ENCODE results near the gene RASA3. TPM values are rescaled to one million over a fixed set of nuclear protein-coding genes. Genes with fewer than 3 reads are reported as not detected.
"Not testable (repeated sequence)": the region's sequence is repeated elsewhere in the genome, so short reads cannot be mapped to it uniquely, and the experiment has no call there.

RASA3 gene
- total RNA-seq, 1 experiment from 2014 or later = 16.5 TPM

DNA sequence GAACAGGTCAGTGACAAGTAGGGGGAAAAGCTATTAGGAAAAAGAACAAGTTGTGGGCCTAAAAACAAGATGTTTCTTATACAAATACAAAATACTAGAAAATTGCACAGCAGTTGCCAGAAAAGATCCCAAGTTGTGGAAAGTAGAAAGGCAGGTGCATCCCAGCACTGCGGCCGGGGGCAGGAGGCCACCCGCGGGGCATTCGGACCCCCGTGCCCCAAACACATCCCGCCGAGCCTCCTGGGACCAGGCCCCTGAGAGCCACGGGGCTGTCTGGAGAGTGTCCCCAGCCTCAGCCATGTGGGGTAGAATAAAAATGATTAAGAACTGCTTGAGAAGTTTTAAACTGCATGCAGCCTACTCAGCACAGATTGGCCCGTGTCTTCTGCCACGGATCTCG is 11.4 kb downstream of the RASA3 start:
- Histone ChIP-seq H3K36me3 (replicated peaks; ENCODE audit: control insufficient read depth, insufficient read depth, low read length) (no peaks in the 10 kb centered on the region), H3K27me3 (ENCODE audit: control insufficient read depth, insufficient read depth, low read length) (no peaks in the 10 kb centered on the region), H3K4me3 (ENCODE audit: insufficient read depth, low read depth, low read length) (no peak overlapping the region)
- DNase-seq = no peak

DNA sequence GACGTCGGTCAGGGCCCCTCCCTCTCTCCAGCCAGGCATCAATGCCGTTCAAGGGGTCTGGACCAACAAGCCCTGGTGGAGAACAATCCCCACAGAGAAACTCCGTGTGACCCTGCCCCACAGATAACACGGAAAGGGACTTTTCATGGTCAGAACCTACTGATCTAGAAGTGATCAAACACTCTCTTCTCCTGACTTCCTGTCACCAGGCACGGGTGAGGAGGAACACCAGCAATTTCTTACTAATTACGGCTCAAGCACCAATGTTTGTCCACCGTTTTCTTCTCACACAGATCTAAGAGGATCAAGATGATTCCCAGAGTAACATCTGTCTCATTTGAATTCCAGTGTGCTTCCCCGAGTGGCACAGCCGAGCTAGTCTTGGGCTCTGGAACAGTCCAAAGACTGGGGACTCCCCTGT is 11.8 kb downstream of the RASA3 start:
- Histone ChIP-seq H3K4me3 (ENCODE audit: insufficient read depth, low read depth, low read length) (no peak overlapping the region), H3K27me3 (ENCODE audit: control insufficient read depth, insufficient read depth, low read length) (no peaks in the 10 kb centered on the region), H3K36me3 (replicated peaks; ENCODE audit: control insufficient read depth, insufficient read depth, low read length) (no peaks in the 10 kb centered on the region)
- no peak for DNase-seq

DNA sequence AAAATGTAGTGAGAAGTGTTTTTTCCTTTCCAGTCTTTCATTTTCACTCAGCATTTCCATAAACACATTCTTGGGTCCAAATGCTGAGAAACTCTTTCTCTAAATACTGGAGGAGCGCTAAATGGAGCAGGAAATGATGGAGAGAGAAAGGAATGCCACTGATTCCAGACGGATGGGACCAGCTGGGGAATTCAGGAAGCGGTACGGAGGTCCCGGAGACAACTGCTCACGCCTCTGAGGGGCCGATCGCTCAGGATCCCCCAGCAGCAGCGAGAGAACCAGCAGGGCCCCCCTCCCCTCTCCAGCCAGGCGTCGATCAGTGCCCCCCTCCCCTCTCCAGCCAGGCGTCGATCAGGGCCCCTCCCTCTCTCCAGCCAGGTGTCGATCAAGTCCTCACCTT is 13.2 kb downstream of the RASA3 start:
- peak; percentile 91 for DNase-seq
- H3K27me3 ChIP-seq (ENCODE audit: control insufficient read depth, insufficient read depth, low read length) = no peaks in the 10 kb centered on the region
- H3K4me3 ChIP-seq (ENCODE audit: insufficient read depth, low read depth, low read length) = peak overlapping the region; percentile 11
- H3K36me3 ChIP-seq (replicated peaks; ENCODE audit: control insufficient read depth, insufficient read depth, low read length) = no peaks in the 10 kb centered on the region

DNA sequence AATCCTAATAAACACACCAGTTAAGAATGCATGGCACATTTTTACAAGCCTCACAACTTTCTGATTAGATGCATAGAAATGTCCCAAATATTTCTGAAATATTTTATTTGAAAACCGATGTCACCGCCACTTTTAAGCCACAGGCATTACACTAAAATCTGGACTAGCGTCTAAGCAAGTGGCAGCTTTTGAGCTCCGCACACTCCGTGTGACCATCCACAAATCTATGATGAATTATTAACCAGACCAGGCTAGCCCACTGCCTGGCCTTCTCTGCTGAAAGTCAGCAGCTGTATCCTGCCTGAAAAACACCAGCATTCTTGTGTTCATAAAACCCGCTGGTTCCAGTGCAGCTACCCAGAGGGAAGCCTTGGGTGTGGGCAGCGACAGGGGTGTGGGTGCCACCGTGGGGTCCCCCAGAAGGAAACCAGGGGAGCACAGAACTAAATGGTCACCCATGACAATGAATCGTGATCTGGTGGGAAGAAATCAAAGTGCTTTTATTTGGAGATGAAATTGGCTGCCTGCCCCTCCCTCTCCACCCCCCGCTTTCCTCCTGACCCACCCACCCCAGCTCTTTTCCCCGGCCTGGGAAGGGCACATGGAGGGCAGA is 13.8 kb downstream of the RASA3 start:
- no peaks in the 10 kb centered on the region for H3K36me3 ChIP-seq (replicated peaks; ENCODE audit: control insufficient read depth, insufficient read depth, low read length)
- no peak for DNase-seq
- H3K4me3 ChIP-seq (ENCODE audit: insufficient read depth, low read depth, low read length) = no peak overlapping the region
- no peaks in the 10 kb centered on the region for H3K27me3 ChIP-seq (ENCODE audit: control insufficient read depth, insufficient read depth, low read length)

DNA sequence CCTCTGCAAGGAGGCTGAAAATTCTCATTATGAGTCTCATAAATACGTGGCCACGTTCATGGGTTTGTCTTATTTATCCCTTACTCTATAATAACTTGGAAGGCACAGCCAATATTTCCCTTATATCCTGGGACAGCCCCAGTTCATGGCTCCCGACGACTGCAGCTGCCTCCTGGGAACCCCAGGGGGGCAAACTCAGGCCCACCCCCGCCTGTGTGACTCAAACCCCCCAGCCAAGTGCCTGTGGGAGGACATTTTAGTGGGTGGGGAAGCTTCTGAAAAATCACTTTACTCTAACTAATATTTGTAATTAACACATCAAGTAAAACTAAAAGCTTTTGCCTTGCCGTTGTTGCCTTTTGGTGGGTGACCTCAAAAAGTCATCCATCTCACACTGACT is 14.3 kb downstream of the RASA3 start:
- no peak for DNase-seq

DNA sequence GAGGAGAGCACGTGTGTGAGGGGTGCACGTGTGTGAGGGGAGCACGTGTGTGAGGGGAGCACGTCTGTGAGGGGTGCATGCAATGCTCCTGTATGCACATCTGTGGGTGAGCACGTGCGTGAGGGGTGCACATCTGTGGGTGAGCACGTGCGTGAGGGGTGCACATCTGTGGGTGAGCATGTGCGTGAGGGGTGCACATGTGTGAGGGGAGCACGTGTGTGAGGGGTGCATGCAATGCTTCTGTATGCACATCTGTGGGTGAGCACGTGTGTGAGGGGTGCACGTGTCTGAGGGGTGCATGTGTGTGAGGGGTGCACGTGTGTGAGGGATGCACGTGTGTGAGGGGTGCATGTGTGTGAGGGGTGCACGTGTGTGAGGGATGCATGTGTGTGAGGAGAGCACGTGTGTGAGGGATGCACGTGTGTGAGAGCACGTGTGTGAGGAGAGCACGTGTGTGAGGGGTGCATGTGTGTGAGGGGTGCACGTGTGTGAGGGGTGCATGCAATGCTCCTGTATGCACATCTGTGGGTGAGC is 15.0 kb downstream of the RASA3 start:
- H3K36me3 ChIP-seq (replicated peaks; ENCODE audit: control insufficient read depth, insufficient read depth, low read length); H3K4me3 ChIP-seq (ENCODE audit: insufficient read depth, low read depth, low read length); H3K27me3 ChIP-seq (ENCODE audit: control insufficient read depth, insufficient read depth, low read length); DNase-seq: not testable (repeated sequence)

More for the DNA sequence above, 14.3 kb downstream of the RASA3 start:
- H3K36me3 ChIP-seq (replicated peaks; ENCODE audit: control insufficient read depth, insufficient read depth, low read length) = no peaks in the 10 kb centered on the region
- H3K27me3 ChIP-seq (ENCODE audit: control insufficient read depth, insufficient read depth, low read length) = no peaks in the 10 kb centered on the region
- no peak overlapping the region for H3K4me3 ChIP-seq (ENCODE audit: insufficient read depth, low read depth, low read length)

DNA sequence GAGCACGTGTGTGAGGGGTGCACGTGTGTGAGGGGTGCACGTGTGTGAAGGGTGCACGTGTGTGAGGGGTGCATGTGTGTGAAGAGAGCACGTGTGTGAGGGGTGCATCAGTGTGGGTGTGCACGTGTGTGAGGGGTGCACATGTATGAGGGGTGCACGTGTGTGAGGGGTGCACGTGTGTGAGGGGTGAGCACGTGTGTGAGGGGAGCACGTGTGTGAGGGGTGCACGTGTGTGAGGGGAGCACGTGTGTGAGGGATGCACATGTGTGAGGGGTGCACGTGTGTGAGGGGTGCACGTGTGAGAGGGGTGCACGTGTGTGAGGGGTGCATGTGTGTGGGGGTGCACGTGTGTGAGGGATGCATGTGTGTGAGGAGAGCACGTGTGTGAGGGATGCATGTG is 15.7 kb downstream of the RASA3 start:
- Histone ChIP-seq H3K36me3 (replicated peaks; ENCODE audit: control insufficient read depth, insufficient read depth, low read length) (no peaks in the 10 kb centered on the region), H3K27me3 (ENCODE audit: control insufficient read depth, insufficient read depth, low read length) (no peaks in the 10 kb centered on the region), H3K4me3 (ENCODE audit: insufficient read depth, low read depth, low read length) (no peak overlapping the region)
- DNase-seq = no peak

DNA sequence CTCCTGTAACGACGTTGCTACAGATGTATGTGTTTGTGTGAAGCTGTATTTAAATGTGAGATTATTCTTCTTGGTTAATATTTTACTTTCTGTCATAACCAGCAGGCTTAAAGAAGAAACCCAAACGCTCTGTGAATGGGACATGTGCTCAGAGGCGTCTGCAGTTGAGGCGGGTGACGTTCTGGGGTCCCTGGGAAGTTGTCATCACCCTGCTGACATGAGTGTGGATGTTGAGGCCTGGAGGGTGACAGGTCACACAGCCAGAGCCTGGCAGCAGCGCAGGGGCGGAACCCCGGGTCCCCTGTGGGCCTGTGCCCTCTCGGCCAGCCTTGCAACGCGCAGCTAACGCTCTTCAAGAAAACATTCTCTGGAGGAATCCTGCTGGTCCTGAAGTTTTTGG is 16.6 kb downstream of the RASA3 start:
- no peak for DNase-seq
- H3K4me3 ChIP-seq (ENCODE audit: insufficient read depth, low read depth, low read length) = no peak overlapping the region
- no peaks in the 10 kb centered on the region for H3K36me3 ChIP-seq (replicated peaks; ENCODE audit: control insufficient read depth, insufficient read depth, low read length)
- H3K27me3 ChIP-seq (ENCODE audit: control insufficient read depth, insufficient read depth, low read length) = no peaks in the 10 kb centered on the region

DNA sequence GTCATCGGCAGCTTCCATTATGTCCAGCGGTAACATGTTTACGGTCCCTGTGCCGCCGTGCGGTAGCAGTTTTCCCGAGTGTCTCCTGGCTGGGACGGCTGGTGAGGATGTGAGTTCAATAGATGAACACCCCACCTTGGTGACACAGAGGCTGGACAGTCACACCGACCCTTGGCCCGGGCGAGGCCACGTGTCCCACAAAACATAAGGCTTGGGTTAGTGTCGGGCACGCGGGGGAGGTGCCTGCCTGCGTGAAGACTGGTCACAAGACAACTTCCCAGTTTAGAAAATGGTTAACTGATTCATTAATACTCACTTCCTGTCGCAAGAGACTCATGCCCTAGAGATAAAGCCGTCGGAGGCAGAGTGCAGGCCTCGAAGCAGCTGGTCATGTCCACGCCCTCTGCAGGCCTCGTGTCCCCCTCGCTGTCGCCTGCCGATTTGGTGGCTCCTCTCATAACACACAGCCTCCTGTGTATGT is 17.2 kb downstream of the RASA3 start:
- no peak for DNase-seq
- H3K4me3 ChIP-seq (ENCODE audit: insufficient read depth, low read depth, low read length) = no peak overlapping the region
- H3K27me3 ChIP-seq (ENCODE audit: control insufficient read depth, insufficient read depth, low read length) = no peaks in the 10 kb centered on the region
- no peaks in the 10 kb centered on the region for H3K36me3 ChIP-seq (replicated peaks; ENCODE audit: control insufficient read depth, insufficient read depth, low read length)

DNA sequence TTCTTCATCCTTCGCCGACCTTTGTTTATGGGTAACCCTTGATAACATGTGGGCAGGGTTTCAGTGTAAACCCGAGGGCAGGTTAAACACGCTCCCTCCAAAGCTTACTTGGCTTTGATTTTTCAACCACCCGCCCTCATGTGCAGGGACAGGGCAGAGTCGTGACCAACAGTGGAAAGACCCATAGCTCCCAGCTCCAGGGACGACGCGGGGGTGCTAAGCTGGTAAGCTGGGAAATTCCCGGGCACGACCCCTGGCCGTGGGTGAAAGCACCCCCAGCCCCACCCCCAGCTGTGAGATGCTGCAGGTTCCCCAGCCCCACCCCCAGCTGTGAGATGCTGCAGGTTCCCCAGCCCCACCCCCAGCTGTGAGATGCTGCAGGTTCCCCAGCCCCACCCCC is 17.8 kb downstream of the RASA3 start:
- H3K4me3 ChIP-seq (ENCODE audit: insufficient read depth, low read depth, low read length); H3K36me3 ChIP-seq (replicated peaks; ENCODE audit: control insufficient read depth, insufficient read depth, low read length); DNase-seq; H3K27me3 ChIP-seq (ENCODE audit: control insufficient read depth, insufficient read depth, low read length): not testable (repeated sequence)

DNA sequence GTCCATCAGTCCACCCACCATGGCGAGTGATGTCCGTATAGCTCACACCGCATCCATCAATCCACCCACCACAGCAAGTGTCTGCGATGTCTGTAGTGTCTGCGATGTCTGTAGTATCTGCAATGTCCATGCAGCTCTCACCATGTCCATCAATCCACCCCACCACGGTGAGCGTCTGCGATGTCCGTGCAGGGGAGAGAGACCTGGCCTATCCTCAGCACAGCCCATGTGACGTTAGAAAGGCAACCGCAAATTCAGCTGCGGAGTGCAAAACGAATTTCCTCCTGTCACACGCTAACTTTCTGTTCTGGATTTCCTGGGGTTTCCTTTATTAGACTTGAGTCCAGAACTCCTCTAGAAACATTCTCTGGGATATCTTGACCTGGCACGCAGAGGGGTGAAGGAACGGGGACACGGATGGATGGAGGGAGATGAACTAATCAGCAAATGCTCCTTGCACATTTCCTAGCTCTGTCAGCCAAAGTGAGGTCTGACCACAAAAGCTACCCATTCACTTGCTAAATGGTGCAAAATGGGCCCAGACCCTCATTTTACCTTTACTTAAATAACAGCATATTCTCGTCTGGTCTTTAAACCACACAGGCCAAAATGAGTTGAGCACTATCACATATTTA is 18.3 kb downstream of the RASA3 start:
- no peaks in the 10 kb centered on the region for H3K36me3 ChIP-seq (replicated peaks; ENCODE audit: control insufficient read depth, insufficient read depth, low read length)
- H3K27me3 ChIP-seq (ENCODE audit: control insufficient read depth, insufficient read depth, low read length) = no peaks in the 10 kb centered on the region
- H3K4me3 ChIP-seq (ENCODE audit: insufficient read depth, low read depth, low read length) = no peak overlapping the region
- no peak for DNase-seq

DNA sequence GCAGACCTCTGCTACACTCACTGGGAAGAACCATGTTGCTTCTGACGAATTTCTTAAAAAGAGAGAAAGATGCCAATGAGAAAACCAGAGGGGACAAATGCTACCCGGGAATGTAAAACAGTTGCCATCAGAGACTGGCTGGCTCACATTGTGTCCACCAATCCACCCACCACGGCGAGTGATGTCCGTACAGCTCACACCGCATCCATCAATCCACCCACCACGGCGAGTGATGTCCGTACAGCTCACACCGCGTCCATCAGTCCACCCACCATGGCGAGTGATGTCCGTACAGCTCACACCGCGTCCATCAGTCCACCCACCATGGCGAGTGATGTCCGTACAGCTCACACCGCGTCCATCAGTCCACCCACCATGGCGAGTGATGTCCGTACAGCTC is 19.0 kb downstream of the RASA3 start:
- not testable (repeated sequence) for H3K4me3 ChIP-seq (ENCODE audit: insufficient read depth, low read depth, low read length); DNase-seq; H3K27me3 ChIP-seq (ENCODE audit: control insufficient read depth, insufficient read depth, low read length); H3K36me3 ChIP-seq (replicated peaks; ENCODE audit: control insufficient read depth, insufficient read depth, low read length)

DNA sequence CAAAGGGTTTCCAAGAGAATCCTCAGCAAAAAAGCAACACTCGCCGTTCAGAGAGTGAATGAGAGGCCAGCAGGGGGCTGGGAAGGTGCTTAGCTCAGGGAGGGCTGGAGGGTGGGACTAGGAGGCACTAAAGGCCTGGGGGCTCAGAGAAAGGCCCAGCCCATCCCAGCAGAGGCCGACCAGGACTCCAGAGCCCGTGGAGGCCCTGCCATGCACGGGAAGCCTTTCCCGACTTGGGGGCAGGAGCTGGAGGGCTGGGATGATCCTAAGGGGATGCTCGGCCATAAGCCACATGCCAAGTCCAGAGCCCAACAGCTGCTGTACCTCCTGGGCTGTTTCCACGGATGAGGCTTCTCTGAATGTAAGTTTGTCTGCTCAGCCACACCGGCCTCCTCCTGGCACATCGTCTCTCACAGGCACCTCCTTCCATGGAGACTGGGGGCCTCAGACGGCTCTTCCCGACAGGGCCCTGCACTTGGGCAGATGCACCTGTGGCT is 19.5 kb downstream of the RASA3 start:
- DNase-seq = peak; percentile 73
- Histone ChIP-seq H3K4me3 (ENCODE audit: insufficient read depth, low read depth, low read length) (no peak overlapping the region), H3K27me3 (ENCODE audit: control insufficient read depth, insufficient read depth, low read length) (no peaks in the 10 kb centered on the region), H3K36me3 (replicated peaks; ENCODE audit: control insufficient read depth, insufficient read depth, low read length) (no peaks in the 10 kb centered on the region)

DNA sequence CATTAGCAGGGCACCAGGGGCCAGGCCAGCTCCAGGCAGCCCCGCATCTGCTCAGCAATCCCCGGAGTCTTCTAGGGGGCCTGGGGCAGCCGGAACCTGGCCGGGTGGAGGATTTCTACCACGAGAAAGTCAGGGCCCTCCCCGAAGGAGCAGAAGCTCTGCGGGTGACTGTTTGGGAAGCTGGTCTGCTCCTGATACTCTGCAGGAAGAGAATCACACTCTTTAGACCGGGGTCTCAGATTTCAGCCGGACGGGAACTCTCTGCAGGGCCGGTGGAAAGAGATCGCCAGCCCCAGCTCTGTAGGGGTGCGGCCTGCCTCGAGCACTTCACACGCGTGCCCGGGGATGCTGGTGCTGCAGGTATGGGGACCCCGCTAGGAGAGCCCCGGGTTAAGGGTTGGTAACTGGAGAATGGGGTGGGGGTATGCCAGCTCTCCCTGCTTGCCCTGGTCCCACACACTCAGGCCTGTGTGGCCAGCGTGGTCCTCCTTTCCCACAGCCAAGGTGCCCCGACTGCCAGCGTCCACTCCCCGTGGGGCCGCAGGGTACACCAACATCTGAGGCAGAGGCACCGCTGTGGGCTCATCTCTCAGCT is 20.1 kb downstream of the RASA3 start:
- no peaks in the 10 kb centered on the region for H3K27me3 ChIP-seq (ENCODE audit: control insufficient read depth, insufficient read depth, low read length)
- H3K4me3 ChIP-seq (ENCODE audit: insufficient read depth, low read depth, low read length) = no peak overlapping the region
- no peaks in the 10 kb centered on the region for H3K36me3 ChIP-seq (replicated peaks; ENCODE audit: control insufficient read depth, insufficient read depth, low read length)
- DNase-seq = peak; percentile 80

DNA sequence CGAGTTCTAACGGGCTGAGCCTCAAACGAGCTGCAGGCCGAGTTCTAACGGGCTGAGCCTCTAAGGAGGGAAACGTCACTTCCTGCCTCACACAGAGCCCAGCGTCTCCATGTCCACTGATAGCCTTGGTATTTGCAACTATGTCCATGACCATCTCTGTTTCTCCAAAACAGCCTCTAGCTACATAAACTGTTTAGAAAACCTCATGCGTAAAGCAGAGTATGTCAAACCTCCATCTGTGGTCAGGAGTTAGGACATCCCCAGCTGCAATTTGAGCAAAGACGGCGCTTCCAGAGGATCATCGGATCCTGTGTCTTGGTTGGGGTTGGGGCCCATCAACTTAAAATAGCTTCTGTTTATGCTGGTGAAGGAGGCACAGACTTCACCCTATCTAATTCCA is 20.8 kb downstream of the RASA3 start:
- H3K4me3 ChIP-seq (ENCODE audit: insufficient read depth, low read depth, low read length) = no peak overlapping the region
- DNase-seq = no peak
- no peaks in the 10 kb centered on the region for H3K27me3 ChIP-seq (ENCODE audit: control insufficient read depth, insufficient read depth, low read length)
- H3K36me3 ChIP-seq (replicated peaks; ENCODE audit: control insufficient read depth, insufficient read depth, low read length) = no peaks in the 10 kb centered on the region
